ENCODE results near the gene UQCRHL.
"Not testable (repeated sequence)": the region's sequence is repeated elsewhere in the genome, so short reads cannot be mapped to it uniquely, and the experiment has no call there.

DNA sequence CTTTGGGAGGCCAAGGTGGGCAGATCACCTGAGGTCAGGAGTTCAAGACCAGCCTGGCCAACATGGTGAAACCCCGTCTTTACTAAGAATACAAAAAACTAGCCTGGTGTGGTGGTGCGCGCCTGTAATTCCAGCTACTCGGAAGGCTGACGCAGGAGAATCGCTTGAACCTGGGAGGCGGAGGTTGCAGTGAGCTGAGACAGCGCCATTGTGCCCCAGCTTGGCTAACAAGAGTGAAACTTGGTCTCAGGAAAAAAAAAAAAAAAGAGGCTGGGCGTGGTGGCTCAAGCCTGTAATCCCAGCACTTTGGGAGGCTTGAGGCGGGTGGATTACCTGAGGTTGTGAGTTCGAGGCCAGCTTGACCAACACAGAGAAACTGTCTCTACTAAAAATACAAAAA, 38.6 kb upstream of the UQCRHL start:
- TF ChIP-seq, protein P1, sequence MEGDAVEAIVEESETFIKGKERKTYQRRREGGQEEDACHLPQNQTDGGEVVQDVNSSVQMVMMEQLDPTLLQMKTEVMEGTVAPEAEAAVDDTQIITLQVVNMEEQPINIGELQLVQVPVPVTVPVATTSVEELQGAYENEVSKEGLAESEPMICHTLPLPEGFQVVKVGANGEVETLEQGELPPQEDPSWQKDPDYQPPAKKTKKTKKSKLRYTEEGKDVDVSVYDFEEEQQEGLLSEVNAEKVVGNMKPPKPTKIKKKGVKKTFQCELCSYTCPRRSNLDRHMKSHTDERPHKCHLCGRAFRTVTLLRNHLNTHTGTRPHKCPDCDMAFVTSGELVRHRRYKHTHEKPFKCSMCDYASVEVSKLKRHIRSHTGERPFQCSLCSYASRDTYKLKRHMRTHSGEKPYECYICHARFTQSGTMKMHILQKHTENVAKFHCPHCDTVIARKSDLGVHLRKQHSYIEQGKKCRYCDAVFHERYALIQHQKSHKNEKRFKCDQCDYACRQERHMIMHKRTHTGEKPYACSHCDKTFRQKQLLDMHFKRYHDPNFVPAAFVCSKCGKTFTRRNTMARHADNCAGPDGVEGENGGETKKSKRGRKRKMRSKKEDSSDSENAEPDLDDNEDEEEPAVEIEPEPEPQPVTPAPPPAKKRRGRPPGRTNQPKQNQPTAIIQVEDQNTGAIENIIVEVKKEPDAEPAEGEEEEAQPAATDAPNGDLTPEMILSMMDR (IDR thresholded peaks at IDR 0.05), result not testable (repeated sequence)
- TF ChIP-seq POLR2AphosphoS5, POLR2A, EP300 (IDR thresholded peaks at IDR 0.05): not testable (repeated sequence)
